NCI-H524 treated with DMSO at 0.1 percent for 48 hours (cell line): ENCODE results near the gene GRID2IP.
"Not testable (repeated sequence)": the region's sequence is repeated elsewhere in the genome, so short reads cannot be mapped to it uniquely, and the experiment has no call there.

ENCODE experiments used
- DNase-seq: peaks from one replicate; lab custom pipeline; 2025; lab: John Stamatoyannopoulos, UW

The GRID2IP gene

DNA sequence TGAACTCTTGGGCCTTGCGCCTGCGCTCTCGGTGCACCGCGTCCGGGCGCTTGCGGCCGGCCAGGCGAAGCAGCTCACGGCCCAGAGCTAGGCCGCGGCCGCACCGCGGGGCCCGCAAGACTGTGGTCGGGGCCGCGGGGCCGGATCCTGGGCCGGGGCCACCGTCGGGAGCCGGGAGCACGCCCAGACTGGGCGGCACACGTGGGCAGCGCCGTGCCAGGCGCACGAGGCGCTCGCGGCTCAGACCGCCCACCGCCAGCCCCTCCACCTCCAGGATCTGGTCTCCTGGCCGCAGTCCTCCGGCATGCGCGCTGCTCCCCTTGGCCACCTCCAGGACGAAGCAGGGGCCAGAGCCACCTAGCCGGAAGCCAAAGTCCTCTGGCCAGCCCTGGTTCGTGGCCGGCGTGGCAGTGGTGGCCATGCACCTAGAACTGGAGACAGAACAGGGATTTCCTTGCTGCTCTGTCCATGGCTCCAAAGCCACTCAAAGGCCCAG is at the start of gene GRID2IP:
Gene GRID2IP, minus strand, starts transcription at position 446 of the 496 bp plus-strand sequence. Its CDS starts 25 bp downstream, at position 421.
- DNase-seq, result no peak

DNA sequence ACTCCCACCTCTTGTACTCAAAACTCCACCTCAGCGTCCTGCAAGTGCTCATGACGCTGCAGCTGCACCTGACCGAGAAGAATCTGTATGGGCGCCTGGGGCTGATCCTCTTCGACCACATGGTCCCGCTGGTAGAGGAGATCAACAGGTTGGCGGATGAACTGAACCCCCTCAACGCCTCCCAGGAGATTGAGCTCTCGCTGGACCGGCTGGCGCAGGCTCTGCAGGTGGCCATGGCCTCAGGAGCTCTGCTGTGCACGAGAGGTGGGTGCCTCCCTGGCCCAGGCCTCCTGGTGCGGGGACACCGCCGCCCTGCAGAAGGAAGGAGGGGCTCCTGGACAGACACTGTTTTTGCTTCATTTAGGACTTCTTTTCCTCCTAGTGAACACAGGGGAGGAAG is 48.8 kb upstream of the GRID2IP start:
- no peak for DNase-seq

DNA sequence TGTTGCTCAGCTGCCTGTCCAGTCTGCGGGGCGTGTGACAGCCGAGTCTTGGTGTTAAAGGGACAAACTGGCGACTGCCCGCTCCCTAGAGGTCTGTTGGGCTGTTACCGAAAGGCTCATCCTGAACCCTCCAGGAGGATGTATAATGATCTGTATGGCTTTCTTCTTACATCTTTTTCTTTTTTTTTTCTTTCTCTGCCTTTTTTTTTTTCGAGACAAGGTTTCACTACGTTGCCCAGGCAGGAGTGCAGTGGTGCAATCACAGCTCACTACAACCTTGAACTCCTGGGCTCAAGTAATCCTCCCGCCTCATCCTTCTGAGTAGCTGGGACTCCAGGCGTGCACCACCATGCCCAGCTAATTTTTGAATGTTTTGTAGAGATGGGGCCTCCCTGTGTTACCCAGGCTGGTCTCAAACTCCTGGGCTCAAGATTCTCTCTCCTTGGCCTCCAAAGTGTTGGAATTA is 39.4 kb upstream of the GRID2IP start:
- DNase-seq, result no peak

DNA sequence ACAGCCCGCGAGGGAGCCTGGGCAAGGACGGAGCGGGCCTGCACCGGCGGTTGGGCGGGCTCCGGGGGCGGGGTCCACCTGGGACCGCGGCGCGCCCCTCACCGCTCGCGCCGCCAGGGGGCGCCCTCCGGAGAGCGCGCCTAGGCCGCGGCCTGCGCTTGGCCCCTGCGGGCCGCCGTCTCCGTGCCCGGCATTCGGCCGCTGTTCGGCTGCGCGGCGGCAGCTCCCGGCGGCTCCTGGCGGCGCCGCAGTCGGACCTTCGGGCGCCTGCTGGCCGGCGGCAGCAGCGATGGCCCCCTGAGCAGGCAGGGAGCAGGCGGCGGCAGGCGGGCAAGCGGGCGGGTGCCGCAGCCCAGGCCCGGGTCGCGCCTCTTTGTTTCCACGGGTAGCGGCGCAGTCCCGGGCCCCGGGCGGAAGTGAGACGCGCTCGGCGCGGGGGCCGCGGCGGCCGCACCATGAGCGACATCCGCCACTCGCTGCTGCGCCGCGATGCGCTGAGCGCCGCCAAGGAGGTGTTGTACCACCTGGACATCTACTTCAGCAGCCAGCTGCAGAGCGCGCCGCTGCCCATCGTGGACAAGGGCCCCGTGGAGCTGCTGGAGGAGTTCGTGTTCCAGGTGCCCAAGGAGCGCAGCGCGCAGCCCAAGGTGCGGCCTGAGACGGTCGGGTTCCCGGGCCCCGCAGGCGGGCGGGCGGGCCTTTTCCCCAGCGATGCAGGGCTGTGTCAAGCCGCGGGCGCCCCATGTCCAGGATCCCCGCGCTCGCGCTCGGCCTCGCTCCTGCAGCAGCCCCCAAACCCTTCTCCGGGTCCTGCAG is 38.8 kb upstream of the GRID2IP start, which contains the start of gene INTS15:
Gene INTS15, plus strand, starts transcription at position 193 of the 816 bp plus-strand sequence. Its CDS starts 263 bp downstream, at position 456.
- no peak for DNase-seq

DNA sequence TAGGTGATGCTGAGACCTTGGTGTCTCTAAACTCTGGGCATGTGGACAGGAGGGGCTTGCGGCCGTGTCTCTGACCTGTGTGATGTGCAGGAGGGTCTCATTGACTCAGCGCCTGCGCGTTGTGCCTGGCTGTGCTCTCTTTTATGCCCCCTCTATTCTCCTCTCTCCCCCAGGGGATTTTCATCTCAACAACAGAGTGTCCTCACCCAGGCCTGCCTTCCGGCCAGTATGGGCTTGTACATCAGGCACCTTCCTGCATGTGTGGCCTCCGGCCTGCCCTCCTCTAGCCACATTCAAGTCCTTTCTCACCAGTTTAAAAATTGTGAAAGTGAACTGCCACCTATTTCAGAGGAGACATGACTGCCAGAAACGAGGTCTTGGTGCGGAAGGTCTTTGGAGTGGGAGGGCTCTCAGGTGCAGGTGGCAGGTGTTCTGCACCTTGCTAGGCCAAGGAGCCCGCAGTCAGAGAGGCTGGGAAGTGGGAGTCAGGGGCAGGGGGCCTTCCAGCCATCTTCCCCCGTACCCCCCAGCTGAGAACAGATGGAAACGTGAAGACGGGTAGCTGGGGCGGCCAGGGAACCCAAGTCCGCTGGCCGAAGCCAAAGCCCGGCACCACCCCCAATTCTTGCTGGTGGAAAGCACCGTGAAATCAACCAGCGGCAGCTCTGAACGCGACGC is 38.0 kb upstream of the GRID2IP start:
- DNase-seq, result no peak

DNA sequence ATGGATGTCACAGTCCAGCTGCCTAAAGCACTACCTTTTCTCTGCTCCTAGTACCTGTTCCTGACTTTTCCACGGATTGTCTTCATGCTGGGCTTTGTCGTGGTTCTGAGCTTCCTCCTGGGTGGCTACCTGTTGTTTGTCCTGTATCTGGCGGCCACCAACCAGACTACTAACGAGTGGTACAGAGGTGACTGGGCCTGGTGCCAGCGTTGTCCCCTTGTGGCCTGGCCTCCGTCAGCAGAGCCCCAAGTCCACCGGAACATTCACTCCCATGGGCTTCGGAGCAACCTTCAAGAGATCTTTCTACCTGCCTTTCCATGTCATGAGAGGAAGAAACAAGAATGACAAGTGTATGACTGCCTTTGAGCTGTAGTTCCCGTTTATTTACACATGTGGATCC is 37.3 kb upstream of the GRID2IP start:
- DNase-seq, result no peak

DNA sequence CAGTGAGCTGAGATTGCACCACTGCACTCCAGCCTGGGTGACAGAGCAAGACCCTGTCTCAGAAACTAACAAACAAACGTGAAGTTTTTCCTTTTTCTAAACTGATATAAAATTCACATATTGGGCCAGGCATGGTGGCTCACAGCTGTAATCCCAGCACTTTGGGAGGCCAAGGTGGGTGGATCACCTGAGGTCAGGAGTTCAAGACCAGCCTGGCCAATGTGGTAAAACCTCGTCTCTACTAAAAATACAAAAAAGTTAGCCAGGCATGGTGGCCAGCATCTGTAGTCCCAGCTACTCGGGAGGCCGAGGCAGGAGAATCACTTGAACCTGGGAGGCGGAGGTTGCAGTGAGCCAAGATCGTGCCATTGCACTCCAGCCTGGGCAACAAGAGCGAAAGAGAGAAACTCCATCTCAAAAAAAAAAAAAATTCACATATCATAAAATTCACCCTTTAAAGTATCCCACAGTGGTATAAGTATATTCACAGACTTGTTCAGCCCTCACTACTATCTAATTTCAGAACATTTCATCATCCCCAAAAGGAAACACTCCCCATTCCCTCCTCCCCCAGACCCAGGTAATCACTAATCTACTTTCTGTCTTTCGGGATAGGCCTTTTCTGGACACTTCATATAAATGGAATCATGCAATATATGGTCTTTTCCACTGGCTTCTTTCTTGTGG is 34.6 kb upstream of the GRID2IP start:
- not testable (repeated sequence) for DNase-seq

DNA sequence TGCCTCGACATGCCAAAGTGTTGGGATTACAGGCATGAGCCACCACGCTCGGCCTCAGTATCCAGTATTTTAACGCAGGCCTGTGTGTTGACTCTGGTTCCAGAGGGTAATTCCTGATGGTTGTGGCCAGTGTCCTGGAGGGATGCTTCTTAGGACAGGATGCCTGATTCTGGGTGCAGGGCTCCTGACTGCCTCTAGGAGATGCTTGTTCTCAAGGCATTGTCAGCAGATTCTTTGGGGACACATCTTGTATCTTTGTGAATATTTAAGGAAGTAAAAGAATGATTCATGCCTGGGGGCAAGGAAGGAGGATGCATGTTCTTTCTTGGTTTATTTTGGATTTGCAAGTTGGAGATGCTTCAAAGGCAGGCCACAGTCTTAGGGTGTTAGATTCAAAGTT is 28.2 kb upstream of the GRID2IP start:
- no peak for DNase-seq

DNA sequence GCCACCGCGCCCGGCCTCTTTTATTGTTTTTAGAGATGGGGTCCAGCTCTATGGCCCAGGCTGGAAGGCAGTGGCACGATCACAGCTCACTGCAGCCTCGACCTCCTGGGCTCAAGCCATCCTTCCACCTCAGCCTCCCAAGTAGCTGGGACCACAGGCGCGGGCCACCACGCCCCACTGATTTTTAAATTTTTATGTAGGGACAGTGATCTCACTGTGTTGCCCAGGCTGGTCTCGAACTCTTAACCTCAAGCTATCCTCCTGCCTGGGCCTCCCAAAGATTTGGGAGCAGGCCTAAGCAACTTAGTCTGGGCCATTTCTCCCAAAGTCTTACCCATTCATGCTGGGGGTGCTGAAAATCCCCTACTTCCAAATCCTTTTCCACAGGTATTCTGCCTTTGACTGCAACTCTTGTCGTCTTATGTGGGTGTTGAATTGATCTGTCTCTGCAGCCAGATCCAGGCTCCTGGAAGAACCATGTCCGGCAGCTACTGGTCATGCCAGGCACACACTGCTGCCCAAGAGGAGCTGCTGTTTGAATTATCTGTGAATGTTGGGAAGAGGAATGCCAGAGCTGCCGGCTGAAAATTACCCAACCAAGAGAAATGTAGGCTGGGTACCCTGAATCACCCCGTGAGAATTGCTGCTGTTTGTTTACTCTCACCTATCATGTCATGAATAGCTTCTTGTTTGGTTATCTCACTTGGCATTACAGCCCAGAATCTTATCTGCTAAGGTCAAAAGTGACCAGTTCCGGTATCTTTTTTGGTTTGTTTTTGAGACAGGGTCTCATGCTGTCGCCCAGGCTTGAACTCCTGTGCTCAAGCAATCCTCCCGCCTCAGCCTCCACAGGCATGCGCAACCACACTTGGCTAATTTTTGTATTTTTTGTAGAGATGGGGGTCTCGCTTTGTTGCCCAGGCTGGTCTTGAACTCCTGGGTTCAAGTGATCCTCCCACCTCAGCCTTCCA is 27.1 kb upstream of the GRID2IP start:
- no peak for DNase-seq

DNA sequence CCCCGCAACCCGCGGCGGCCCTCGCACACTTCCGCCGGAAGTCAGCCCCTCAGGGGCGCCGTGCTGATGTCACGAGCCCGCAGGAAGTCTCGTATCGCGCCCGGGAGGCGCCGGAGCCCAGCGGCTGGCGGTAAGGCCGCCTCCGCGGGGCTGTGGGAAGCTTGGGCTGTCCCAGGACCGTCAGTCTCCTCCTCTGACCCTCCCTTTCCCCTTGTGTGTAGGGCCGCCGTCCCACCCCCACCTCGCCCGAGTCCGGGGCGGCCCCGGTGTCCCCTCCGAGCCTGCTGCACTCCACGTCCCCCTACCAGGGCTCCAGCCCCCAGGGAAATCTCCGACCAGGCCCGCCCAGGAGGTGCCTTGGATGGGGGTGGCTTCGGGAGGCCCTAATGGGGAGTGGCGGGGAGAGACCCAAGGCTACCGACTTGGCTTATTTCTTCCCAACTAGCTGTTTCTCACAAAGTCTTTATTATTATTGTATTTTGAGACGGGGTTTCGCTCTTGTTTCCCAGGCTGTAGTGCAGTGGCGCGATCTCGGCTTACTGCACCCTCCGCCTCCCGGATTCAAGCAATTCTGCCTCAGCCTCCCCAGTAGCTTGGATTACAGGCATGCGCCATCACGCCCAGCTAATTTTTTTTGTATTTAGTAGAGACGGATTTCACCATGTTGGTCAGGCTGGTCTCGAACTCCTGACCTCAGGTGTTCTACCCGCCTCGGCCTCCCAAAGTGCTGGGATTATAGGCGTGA is 26.3 kb upstream of the GRID2IP start, which contains the start of gene ZDHHC4:
Gene ZDHHC4, plus strand, starts transcription at position 86 of the 745 bp plus-strand sequence. CDS start 3,108 bp downstream, outside the sequence.
- peak; percentile 19 for DNase-seq

DNA sequence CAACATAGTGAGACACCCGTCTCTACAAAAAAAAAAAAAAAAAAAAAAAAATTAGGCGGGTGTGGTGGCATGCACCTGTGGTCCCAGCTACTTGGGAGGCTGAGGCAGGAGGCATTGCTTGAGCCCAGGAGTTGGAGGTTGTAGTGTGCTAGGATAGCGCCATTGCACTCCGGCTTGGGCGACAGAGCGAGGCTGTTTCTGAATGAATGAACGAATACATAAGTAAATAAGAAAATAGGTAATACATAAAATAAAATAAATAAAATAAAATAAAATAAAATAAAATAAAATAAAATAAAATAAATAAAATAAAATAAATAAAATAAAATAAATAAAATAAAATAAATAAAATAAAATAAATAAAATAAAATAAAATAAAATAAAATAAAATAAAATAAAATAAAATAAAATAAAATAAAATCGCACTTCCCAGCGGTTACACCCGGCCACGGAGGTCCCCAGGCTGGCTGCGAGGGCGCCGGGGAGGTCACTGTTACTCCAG is 25.7 kb upstream of the GRID2IP start:
- DNase-seq, result not testable (repeated sequence)

DNA sequence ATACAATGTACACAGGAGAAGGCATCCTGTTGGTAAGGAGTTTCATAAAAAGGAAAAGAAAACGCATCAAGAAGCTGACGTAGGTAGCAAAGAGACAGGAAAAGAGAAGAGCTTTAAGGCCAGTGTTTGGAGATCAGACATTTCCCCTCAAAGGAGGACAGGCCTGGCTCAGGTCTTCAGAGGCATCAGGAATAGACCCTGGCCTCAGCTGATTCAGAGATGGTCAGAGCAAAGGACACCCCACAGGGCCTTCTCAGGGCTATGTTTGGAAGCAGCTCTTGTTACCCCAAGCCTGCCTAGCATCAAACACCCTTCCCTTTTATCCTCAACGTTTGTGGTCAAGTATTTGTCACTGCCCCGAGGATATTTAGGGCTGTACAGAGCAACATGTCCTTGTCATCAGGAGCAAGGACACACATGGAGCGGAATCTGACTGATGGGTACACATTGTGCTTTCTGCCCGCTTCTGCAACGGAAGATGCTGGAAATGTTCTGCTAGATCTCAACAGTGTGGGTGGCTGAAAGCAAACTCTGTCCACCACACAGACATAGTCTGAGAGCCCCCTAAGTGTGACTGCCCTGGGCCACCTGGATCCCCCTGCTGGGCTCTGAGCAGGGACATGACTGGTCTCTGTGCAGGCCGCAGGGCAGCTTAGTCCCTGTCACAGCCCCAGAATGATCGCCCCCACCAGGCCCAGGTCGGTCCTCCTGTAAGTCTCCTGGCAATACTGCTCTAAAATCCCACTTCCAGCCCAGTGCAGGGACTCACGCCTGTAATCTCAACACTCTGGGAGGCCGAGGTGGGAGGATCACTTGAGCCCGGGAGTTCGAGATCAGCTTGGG is 25.0 kb upstream of the GRID2IP start:
- DNase-seq, result no peak

DNA sequence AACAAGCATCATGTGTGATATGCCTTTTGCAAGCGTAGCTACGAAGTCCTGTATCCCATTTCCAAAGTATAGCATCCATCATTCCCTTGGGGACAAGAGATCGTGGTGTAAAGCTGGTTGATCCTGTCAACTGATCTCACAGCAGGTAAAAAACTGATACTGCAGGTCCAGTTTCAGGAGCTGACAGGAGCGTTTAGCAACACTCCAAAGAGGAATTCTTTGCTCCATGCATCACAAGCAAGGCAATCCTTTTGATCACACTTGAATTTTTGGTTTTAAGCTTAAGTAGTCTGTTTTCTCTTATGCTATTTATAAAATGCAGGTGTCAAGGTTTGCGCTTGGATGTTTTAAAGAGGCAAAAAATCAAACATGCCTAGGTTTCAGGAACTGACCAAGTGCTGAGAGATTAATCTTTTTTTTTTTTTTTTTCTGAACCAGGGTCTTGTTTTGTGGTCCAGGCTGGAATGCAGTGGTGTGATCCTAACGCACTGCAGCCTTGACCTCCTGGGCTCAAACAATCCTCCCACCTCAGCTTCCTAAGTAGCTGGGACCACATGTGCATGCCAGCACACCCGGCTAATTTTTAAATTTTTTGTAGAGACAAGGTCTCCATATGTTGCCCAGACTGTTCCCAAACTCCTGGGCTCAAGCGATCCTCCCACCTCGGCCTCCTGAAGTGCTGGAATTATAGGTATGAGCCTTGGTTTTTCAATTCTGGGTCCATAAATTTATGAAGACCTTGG is 24.2 kb upstream of the GRID2IP start:
- DNase-seq, result no peak

DNA sequence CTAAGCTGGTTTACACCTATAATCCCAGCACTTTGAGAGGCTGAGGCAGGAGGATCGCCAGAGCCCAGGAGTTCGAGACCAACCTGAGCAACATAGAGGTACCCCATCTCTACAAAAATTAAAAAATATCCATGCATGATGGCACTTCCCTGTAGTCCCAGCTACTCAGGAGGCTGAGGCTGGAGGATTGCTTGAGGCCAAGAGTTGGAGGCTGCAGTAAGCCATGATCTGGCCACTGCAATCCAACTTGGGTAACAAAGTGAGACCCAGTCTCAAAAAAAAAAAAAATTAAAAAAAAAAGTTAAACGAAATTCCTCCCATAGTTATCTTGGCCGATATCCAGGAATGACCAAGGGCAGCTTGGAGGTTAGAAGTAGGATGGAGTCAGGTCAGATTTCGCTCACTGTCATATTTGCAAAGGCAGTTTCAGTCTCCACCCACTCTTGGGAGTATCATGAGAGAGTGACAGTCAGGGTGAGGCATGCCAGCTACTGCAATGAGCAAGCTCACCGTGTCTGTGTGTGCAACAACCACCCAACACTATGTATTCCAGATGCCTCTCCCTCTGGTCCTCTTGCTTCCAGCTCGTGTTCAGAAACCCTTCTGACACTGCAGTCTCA is 20.0 kb upstream of the GRID2IP start:
- DNase-seq, result no peak

DNA sequence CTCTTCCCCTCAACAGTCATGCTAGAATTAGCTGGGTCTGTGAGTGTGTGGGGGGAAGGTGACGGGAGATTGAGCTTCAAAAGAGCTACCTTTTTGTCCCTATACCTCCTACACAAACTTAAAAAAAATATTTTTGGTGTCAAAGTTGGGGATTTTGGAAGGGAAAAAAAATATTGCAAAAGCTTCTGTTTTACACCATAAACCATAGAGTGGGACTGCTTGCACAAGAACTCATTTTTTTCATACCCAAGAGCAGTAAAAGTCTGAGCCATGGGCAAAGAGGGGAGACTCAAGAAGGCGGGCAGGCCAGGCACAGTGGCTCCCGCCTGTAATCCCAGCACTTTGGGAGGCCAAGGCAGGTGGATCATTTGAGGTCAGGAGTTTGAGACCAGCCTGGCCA is 16.6 kb upstream of the GRID2IP start:
- DNase-seq, result no peak

DNA sequence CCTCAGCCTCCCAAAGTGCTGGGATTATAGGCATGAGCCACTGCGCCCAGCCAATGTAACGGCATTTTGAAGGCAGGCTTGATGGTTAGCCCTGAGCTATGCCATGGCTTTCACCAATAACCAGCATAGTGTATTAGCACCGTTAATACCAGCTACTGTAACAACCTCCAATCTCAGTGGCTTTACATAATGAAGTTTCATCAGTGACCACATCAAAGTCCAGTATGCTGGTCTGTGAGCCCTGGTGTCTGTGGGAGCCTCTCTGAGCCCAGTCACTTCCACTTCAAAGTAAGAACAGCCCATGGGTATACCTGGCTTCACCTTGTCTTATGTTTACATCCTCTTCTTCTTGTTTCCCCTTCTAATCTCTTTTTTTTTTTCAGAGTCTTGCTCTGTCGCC is 14.4 kb upstream of the GRID2IP start:
- no peak for DNase-seq

DNA sequence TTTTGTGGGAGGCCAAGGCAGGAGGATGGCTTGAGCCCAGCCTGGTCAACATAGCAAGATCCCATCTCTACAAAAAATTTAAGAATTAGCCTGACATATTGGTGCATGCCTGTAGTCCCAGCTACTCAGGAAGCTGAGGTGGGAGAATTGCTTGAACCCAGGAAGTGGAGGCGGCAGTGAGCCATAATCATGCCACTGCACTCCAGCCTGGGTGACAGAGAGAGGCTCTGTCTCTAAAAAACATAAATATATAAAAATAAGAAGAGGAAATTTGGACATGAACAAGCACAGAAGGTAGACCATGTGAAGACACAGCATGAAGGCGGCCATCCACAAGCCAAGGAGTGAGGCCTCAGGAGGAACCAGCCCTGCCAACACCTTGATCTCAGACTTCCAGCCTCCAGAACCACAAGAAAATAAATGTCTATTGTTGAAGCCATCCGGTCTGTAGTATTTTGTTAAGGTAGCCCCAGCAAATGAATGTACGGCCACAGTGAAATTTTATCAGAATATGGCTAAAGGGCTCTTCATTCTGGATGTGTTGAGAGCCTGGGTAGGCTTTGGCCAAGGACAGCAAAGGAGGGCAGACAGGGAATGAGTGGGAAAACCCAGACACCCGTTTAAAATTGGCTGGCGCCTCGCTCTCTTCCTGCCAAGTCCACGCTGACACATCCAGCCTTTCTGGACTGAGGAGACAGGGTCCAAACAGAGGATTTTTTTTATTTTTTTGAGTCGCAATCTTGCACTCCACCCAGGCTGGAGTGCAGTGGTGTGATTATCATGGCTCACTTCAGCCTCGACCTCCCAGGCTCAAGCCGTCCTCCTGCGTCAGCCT is 12.9 kb upstream of the GRID2IP start:
- DNase-seq, result no peak
